Measurements from ENCODE around the gene GLCE. TPM values are rescaled to one million over a fixed set of nuclear protein-coding genes. Genes with fewer than 3 reads are reported as not detected.

The GLCE gene
- total RNA-seq, 1 donor from 2014 or later = 9.9 TPM

DNA sequence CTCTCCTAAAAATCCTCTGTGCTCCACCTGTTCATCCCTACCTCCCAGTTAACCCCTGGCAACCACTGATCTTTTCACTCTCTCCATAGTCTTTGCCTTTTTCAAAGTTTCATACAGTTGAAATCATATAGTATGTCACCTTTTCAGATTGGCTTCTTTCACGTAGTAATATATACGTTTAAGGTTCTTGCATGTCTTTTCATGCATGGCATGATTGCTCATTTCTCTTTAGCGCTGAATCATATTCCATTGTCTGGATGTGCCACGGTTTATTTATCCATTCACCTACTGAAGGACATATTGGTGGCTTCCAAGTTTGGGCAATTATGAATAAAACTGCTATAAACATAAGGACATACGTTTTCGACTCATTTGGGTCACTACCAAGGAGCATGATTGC is 28.7 kb downstream of the GLCE start:
- no peak overlapping the region for H3K27ac Mint-ChIP-seq (ENCODE audit: unreplicated experiment)
- TF ChIP-seq, protein P1, sequence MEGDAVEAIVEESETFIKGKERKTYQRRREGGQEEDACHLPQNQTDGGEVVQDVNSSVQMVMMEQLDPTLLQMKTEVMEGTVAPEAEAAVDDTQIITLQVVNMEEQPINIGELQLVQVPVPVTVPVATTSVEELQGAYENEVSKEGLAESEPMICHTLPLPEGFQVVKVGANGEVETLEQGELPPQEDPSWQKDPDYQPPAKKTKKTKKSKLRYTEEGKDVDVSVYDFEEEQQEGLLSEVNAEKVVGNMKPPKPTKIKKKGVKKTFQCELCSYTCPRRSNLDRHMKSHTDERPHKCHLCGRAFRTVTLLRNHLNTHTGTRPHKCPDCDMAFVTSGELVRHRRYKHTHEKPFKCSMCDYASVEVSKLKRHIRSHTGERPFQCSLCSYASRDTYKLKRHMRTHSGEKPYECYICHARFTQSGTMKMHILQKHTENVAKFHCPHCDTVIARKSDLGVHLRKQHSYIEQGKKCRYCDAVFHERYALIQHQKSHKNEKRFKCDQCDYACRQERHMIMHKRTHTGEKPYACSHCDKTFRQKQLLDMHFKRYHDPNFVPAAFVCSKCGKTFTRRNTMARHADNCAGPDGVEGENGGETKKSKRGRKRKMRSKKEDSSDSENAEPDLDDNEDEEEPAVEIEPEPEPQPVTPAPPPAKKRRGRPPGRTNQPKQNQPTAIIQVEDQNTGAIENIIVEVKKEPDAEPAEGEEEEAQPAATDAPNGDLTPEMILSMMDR (IDR thresholded peaks at IDR 0.05) = no peak

DNA sequence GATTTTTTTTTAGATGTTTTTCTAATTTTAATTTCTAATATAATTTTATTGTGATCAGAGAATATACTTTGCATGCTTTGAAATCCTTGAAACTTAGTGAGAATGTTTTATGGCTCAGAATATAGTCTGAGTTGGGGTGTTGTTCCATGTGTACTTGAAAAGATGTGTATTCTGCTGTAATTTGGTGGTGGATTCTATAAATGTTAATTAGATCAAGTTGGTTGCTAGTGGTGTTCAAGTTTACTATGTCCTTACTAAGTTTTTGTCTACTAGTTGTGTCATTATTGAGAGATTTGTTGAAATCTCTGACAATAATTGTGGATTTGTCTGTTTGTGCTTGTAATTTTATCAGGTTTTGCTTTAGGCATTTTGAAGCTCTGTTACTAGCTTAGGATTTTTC is 29.7 kb downstream of the GLCE start:
- Mint-ChIP-seq H3K36me3 (ENCODE audit: low read depth) (no peaks in the 10 kb centered on the region), H3K9me3 (ENCODE audit: low read depth) (peaks cover 11% of the 10 kb centered on the region), H3K4me1 (ENCODE audit: low read depth) (peaks cover 28% of the 10 kb centered on the region), H3K4me3 (ENCODE audit: unreplicated experiment) (no peak overlapping the region), H3K27me3 (ENCODE audit: low read depth) (no peaks in the 10 kb centered on the region), H3K27ac (ENCODE audit: unreplicated experiment) (no peak overlapping the region)
- no peak for DNase-seq (ENCODE audit: low spot score)
- TF ChIP-seq, protein P1 (IDR thresholded peaks at IDR 0.05) = no peak

More for the DNA sequence above, 28.7 kb downstream of the GLCE start:
- Mint-ChIP-seq H3K9me3 (ENCODE audit: low read depth) (peaks cover 11% of the 10 kb centered on the region), H3K27me3 (ENCODE audit: low read depth) (no peaks in the 10 kb centered on the region), H3K4me3 (ENCODE audit: unreplicated experiment) (no peak overlapping the region), H3K36me3 (ENCODE audit: low read depth) (no peaks in the 10 kb centered on the region), H3K4me1 (ENCODE audit: low read depth) (peaks cover 19% of the 10 kb centered on the region)
- no peak for DNase-seq (ENCODE audit: low spot score)

DNA sequence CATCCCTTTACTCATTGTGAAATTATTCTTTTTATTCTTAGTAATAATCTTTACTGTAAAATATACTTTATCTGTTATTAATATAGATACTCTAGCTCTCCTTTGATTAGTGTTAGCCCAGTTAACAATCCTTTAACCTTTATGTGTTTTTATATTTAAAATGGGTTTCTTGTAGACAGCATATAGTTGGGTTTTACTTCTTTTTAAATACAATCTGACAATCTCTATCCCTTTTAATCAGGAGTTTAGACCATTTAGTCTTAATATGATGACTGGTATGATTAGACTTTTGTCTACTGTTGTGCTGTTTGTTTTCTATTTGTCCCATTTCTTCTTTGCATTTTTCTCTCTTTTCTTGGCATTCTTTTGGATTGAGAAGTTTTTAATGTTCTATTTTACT is 30.1 kb downstream of the GLCE start:
- no peak for DNase-seq (ENCODE audit: low spot score)
- Mint-ChIP-seq H3K27ac (ENCODE audit: unreplicated experiment) (no peak overlapping the region), H3K36me3 (ENCODE audit: low read depth) (no peaks in the 10 kb centered on the region), H3K27me3 (ENCODE audit: low read depth) (no peaks in the 10 kb centered on the region), H3K9me3 (ENCODE audit: low read depth) (peaks cover 11% of the 10 kb centered on the region), H3K4me3 (ENCODE audit: unreplicated experiment) (no peak overlapping the region), H3K4me1 (ENCODE audit: low read depth) (peaks cover 32% of the 10 kb centered on the region)
- TF ChIP-seq, protein P1 (IDR thresholded peaks at IDR 0.05) = no peak

DNA sequence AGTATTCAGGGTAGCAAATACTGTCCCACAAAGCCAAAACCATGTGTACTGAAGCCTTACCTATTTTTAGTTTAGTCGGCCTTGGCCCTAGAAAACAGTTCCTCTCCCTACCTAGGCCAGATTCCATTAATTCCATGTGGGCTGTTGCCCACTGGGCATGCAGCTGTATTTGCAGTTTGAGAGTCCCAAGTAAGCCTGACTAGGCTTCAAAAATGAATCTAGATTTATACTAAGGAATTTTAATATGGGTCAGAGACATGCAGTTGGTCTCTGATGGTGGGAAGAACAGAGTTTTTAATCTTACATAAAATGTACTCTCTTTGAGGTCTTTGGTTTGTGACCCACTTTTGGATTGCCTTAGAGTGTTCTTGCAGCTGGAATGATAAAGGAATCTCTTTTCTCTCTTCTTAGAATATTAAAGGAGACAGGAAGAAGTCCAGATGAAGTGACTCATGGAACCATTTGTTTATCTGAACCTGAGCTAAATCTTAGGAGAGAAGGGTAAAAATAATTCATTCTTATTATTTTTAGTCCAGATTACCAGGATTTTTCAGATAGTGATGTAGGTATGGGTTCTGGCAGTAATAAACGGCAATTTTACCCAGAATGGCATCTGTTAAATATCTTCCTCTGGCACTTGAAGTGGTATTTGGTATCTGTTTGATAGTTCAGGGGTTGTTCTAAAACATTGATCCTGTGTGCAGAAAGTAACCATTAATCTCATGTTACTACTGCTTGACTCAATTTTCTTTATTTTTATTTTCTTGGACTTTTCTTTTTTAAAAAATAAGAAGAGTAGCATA is 33.8 kb downstream of the GLCE start:
- H3K4me3 Mint-ChIP-seq (ENCODE audit: unreplicated experiment) = no peak overlapping the region
- peak overlapping the region; percentile 57 for H3K27ac Mint-ChIP-seq (ENCODE audit: unreplicated experiment)
- H3K9me3 Mint-ChIP-seq (ENCODE audit: low read depth) = peaks cover 11% of the 10 kb centered on the region
- H3K27me3 Mint-ChIP-seq (ENCODE audit: low read depth) = no peaks in the 10 kb centered on the region
- H3K36me3 Mint-ChIP-seq (ENCODE audit: low read depth) = no peaks in the 10 kb centered on the region
- H3K4me1 Mint-ChIP-seq (ENCODE audit: low read depth) = peaks cover 38% of the 10 kb centered on the region
- TF ChIP-seq, protein P1 (IDR thresholded peaks at IDR 0.05) = no peak
- no peak for DNase-seq (ENCODE audit: low spot score)

DNA sequence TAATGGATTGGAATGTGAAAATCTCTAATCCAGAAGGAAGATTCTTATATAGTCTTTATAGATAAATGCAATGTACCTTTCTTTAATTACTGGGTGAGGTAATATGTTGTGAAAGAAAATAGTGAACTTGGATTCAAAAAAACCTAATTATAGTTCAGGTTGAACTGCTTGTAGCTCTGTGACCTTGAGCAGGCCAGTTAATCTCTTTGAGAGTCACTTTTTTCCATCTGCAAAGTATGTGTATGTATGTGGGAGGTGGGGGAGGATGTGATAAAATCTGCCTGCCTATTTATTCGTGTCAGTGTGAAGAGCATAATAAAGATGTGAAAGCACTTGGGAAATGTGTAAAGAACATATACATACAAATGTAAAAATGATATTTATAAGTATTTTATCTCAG is 34.4 kb downstream of the GLCE start:
- no peaks in the 10 kb centered on the region for H3K36me3 Mint-ChIP-seq (ENCODE audit: low read depth)
- TF ChIP-seq, protein P1 (IDR thresholded peaks at IDR 0.05) = no peak
- peaks cover 38% of the 10 kb centered on the region for H3K4me1 Mint-ChIP-seq (ENCODE audit: low read depth)
- H3K9me3 Mint-ChIP-seq (ENCODE audit: low read depth) = peaks cover 11% of the 10 kb centered on the region
- no peak for DNase-seq (ENCODE audit: low spot score)
- H3K27me3 Mint-ChIP-seq (ENCODE audit: low read depth) = no peaks in the 10 kb centered on the region
- no peak overlapping the region for H3K4me3 Mint-ChIP-seq (ENCODE audit: unreplicated experiment)
- H3K27ac Mint-ChIP-seq (ENCODE audit: unreplicated experiment) = peak overlapping the region; percentile 42
